Stimulated activated CD4-positive, alpha-beta T cell treated with anti-CD3 and anti-CD28 coated beads, Interleukin-1b, Interleukin-23, amount 100 ng/mL, for 4 hours (primary cell): ENCODE results near the gene CSTB.

Experiments used
- DNase-seq, 2 donors: peaks; one replicate each; pipeline ENCODE4 v3.0.0-alpha.2; 2020; ENCODE audit warnings: low read depth in 2 of 2

Gene CSTB

DNA sequence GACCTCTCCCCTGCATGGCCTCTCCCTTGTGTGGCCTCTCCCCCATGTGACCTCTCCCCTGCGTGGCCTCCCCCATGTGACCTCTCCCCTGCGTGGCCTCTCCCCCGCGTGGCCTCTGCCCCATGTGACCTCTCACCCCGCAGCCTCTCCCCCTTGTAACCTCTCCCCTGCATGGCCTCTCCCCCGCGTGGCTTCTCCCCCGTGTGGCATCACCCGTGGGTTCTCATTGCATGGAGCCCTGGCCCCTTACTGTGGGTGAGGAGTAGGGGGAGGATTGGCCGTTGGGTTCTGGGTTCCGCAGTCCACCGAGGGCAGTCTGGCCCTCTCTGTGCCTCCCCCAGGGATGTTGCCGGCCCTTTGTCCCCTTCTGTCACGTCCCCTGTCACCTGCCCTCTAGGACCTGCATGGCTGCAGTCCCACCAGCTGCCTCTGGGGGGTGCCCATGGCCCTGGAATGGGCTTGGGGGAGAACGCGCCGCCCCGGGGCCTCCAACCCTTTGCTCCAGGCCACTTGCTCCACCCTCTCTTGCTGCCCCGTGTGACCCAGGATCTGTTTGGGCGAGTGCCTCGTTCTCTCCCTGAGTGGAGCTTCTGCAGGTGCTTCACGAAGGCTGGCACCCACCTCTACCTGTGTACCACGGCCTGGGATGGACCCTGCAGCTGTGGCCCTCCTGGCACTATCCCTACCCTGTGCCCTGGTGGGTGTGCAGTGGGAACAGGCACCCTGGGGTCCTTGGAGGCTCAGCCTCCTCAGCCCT is 34.6 kb upstream of the CSTB start:
- peak; percentile 84 to 93 for DNase-seq

GRCh38 chr21:43809853-43810504 is 33.9 kb upstream of the CSTB start:
- no peak for DNase-seq

DNA sequence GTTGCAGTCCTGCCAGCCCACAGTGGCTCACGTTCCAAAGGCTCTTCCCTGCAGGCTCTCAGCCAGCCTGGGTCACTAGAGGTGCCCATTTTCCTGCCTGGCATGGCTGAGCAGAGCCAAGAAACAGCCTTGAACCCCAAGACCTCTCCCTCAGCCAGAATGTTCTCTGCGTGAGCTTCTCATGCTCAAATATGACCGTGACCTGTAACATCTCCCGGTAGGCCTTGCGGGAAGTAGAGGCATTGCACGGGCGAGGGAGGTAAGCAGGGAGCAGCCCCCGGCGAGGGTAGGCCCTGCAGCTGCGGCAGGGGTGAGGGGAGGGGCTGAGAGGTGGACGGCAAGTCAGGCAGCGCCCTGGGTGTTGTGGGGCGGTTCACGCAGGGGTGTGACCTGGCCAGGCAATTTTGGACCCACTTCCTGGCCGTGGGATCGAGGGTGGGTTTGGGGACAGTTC is 33.3 kb upstream of the CSTB start:
- DNase-seq = no peak

DNA sequence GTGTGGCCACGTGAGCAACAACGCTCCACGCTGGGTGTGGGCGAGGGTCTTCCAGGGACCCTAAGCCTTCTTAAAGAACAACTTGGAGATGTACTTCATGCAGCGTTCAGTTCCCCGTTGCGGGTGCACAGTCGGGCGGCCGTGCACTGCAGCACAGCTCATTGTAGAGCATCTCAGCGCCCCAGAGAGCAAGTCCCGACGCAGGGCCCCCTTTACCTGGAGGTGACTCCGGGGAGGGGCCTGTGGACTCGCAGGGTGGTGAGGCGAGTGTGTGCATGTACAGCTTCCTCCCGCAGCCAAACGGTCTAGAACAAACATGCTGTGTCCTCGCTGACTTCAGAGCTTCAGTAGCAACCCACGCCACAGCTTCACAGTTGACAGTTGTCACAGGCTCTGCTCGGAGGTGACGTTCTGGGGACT is 32.7 kb upstream of the CSTB start:
- no peak for DNase-seq

- DNase-seq = no peak
Measured at GRCh38 chr21:43808367-43808766, 32.3 kb upstream of the CSTB start.

DNA sequence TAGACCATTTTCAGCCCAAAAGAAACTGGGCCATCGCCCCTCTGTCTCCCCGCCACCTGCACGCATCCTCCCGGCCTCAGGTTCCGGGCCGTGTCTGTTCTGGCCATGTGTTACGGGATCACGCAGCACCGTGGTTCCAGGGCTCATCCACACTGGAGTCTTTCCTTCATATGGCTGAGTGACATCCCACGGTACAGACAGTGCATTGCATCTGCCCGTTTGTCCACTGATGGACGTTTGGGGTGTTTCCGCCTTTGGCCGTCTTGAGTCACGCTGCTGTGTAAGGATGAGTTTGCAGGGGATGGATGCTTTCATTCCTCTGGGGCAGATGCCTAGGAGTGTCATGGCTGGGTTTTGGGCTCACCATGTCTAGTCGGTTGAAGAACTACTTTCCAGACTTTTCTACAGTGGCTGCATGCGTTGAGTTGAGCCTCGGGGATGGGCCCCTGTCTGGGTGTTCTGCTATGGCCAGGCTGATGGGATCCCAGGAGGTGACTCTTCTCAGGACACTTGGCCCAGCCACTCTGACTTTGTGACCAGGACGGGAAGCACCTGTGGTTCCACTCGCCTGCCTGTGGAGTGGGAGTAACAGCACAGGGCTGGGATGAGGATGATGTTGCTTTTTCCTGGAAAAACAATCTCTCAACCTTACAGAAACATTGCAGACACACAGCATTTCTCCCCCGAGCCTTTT is 30.1 kb upstream of the CSTB start:
- no peak for DNase-seq

GRCh38 chr21:43805275-43805800 is 29.2 kb upstream of the CSTB start:
- no peak for DNase-seq

GRCh38 chr21:43803558-43804300 is 27.6 kb upstream of the CSTB start:
- no peak for DNase-seq

DNA sequence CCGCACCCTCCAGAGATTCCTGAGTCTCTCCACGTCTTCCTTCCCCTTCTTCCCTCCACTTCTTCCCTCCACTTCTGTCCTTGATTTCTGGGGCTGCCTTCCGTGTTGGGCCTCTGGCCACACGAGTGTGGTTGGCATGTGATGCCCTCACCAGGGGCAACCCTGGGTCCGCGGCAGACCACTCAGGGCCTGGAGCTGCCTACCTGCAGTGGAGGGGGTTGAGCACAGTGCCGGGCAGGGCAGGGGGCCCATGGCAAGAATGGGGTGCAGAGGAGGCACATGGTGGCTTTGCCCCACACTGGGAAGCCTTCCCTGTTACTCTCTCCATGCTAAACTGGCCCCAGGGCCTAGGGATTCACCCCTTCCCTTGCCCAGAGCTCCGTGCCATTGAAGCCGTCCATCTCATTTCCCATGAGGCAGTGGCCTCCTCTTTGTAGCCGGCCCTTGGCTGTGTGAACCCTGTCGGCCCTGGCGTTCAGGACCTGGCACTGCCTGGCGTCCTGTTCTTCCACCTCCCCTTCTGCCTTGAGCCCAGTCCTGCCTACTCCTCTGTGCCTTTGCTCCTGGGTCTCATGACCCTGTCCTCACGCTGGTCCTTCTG is 26.7 kb upstream of the CSTB start:
- no peak for DNase-seq

GRCh38 chr21:43801006-43801783 is 25.1 kb upstream of the CSTB start:
- DNase-seq = no peak

DNA sequence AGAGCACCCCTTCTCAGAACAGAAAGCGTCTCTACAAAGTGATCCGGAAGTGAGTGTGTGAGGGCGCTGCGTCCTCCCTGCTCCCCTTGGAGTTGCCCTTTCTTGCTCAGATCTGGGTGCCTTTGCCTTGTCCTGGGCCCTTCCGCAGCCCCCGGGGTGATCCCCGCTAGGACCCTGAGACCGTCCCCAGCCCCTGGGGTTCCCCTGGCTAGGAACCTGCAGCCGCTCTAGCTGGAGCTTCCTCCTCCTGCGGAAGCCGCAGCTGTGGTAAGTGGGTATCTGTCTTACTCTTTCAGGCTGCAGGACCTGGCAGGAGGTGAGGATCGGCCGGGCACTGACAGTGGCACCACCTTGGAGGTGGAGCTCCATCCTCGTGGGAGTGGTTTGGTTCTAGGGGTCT is 24.5 kb upstream of the CSTB start:
- no peak for DNase-seq

GRCh38 chr21:43800124-43800523 is 24.0 kb upstream of the CSTB start:
- no peak for DNase-seq

DNA sequence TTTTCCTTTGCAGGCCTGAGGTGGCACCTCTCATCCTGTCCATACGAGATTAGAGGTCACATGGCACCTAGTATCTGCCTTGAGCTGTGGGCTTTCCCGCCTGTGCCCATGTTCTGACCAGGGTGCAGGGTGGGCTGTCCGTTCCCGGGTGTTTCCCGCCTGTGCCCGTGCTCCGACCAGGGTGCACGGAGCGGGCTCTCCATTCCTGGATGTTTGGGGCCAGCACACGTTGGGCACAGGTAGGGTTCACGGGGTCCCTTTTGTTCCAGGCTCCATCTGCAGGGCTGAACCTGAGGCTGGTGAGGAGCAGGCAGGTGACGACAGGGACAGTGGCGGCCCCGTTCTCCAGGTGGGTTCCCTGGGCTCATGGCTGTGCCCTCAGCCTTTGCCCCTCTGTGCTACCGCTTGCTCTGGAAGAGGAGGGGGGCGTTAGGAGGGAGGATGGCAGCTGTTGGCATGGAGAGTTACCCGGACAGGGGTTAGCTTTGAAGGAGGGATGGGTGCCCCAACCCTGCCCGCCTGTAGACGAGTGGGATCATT is 23.3 kb upstream of the CSTB start:
- DNase-seq = no peak

GRCh38 chr21:43797925-43798715 is 22.0 kb upstream of the CSTB start:
- DNase-seq = no peak

- no peak for DNase-seq
Measured at GRCh38 chr21:43797415-43797814, 21.3 kb upstream of the CSTB start.

- no peak for DNase-seq
Measured at GRCh38 chr21:43794857-43795256, 18.7 kb upstream of the CSTB start.

- DNase-seq = no peak
Measured at GRCh38 chr21:43794311-43794710, 18.2 kb upstream of the CSTB start.

- DNase-seq = no peak
Measured at GRCh38 chr21:43793243-43793642, 17.1 kb upstream of the CSTB start.

GRCh38 chr21:43792406-43792805 is 16.3 kb upstream of the CSTB start:
- no peak for DNase-seq
